H1 (cell line): Measurements from ENCODE around the gene ABL2. TPM values are rescaled to one million over a fixed set of nuclear protein-coding genes. Genes with fewer than 3 reads are reported as not detected.

Experiments
- CTCF ChIA-PET: fragments of 300-600 bp; sonication (Branson Sonifier 250); formaldehyde crosslinking; loops from one replicate; lab custom pipeline; 2021; ENCODE audit not compliant: partially characterized antibody; lab: Charles Lee
- POLR2A ChIA-PET: fragments of 300-600 bp; sonication (Branson Sonifier 250); formaldehyde crosslinking; loops from one replicate; lab custom pipeline; 2021; ENCODE audit warnings: inconsistent platforms; ENCODE audit not compliant: partially characterized antibody; lab: Charles Lee
- DNase-seq, 2 experiments: peaks; one replicate each; pipeline versions ENCODE4 v3.0.0 to v3.0.0-alpha.2; 2010 to 2022; ENCODE audit warnings: low spot score in 2 of 2, low read depth in 1 of 2, mixed read lengths in 1 of 2
- FAIRE-seq: peaks from 2 replicates; lab custom pipeline; 2011; peaks lifted over from hg19 to GRCh38; lab: Jason Lieb, UNC
- H2AFZ ChIP-seq: 2 replicates; pipeline ENCODE4 v1.8.1; 2012; ENCODE audit warnings: low read length, inconsistent platforms
- H2AK5ac ChIP-seq: 2 replicates; pipeline ENCODE4 v1.6.1; 2013; ENCODE audit warnings: low read depth, low read length
- H2BK120ac ChIP-seq: replicated peaks from 2 replicates; pipeline ENCODE3; 2013; ENCODE audit warnings: low read depth, low read length, inconsistent platforms
- H2BK12ac ChIP-seq: 2 replicates; pipeline ENCODE4 v1.6.1; 2013; ENCODE audit warnings: low read depth, low read length
- H2BK15ac ChIP-seq: 2 replicates; pipeline ENCODE4 v1.6.1; 2013; ENCODE audit warnings: low read length
- H2BK20ac ChIP-seq: 2 replicates; pipeline ENCODE4 v1.6.1; 2013; ENCODE audit warnings: low read length
- H2BK5ac ChIP-seq: 2 replicates; pipeline ENCODE4 v1.6.1; 2013; ENCODE audit warnings: low read depth, low read length
- H3K14ac ChIP-seq: 2 replicates; pipeline ENCODE4 v1.6.1; 2013; ENCODE audit warnings: inconsistent platforms; ENCODE audit not compliant: insufficient read length
- H3K18ac ChIP-seq: 2 replicates; pipeline ENCODE4 v1.6.1; 2013; ENCODE audit warnings: low read length; ENCODE audit errors: extremely low read depth
- H3K23ac ChIP-seq: 2 replicates; pipeline ENCODE4 v1.6.1; 2013; ENCODE audit warnings: inconsistent platforms; ENCODE audit not compliant: insufficient read length
- H3K23me2 ChIP-seq: 2 replicates; pipeline ENCODE4 v1.6.1; 2013; ENCODE audit warnings: low read depth, low read length
- H3K27ac ChIP-seq: 2 replicates; pipeline ENCODE4 v1.6.1; 2011; ENCODE audit warnings: low read depth, low read length, inconsistent platforms
- H3K27me3 ChIP-seq, 4 experiments: replicated peaks in 1 of 4; 1 replicate in 1 of 4; 2 replicates in 3 of 4; pipeline versions ENCODE4 v1.6.1 to v1.8.1; 2011 to 2013; ENCODE audit warnings: low read length in 3 of 4, mild to moderate bottlenecking in 3 of 4, inconsistent platforms in 2 of 4, mixed read lengths in 2 of 4, moderate library complexity in 1 of 4; ENCODE audit not compliant: control insufficient read depth in 3 of 4, insufficient read depth in 3 of 4; ENCODE audit errors: extremely low read depth in 1 of 4
- H3K36me3 ChIP-seq, 4 experiments: 2 replicates each; pipeline versions ENCODE4 v1.6.1 to v1.8.1; 2011 to 2013; ENCODE audit warnings: mild to moderate bottlenecking in 4 of 4, low read length in 3 of 4, moderate library complexity in 2 of 4, control low read depth in 1 of 4, inconsistent platforms in 1 of 4; ENCODE audit not compliant: insufficient read depth in 4 of 4, control insufficient read depth in 2 of 4
- H3K4ac ChIP-seq: replicated peaks from 2 replicates; pipeline ENCODE3; 2013; ENCODE audit warnings: low read length, low read depth, mixed read lengths, inconsistent platforms; ENCODE audit not compliant: insufficient read length
- H3K4me1 ChIP-seq, 4 experiments: replicated peaks in 1 of 4; 1 replicate in 1 of 4; 2 replicates in 3 of 4; pipeline versions ENCODE4 v1.6.1 to v1.8.1; 2011 to 2013; ENCODE audit warnings: low read length in 3 of 4, inconsistent platforms in 2 of 4, mixed read lengths in 1 of 4; ENCODE audit not compliant: insufficient read depth in 4 of 4, control insufficient read depth in 3 of 4
- H3K4me2 ChIP-seq, 2 experiments: 2 replicates each; pipeline versions ENCODE4 v1.6.1 to v1.8.1; 2011 to 2013; ENCODE audit warnings: low read depth in 2 of 2, low read length in 2 of 2, control low read depth in 1 of 2, inconsistent platforms in 1 of 2, mild to moderate bottlenecking in 1 of 2; ENCODE audit not compliant: insufficient read depth in 1 of 2
- H3K4me3 ChIP-seq, 4 experiments: fragments of 200-600, 300-600 bp in 1 of 4; sonication (generic), shearing (Covaris generic), sonication (Bioruptor Twin) in 1 of 4; 2 replicates each; pipeline versions ENCODE4 v1.5.1 to v1.8.1; 2011 to 2016; ENCODE audit warnings: low read length in 4 of 4, low read depth in 3 of 4, control low read depth in 2 of 4, inconsistent platforms in 2 of 4, mild to moderate bottlenecking in 2 of 4, mixed read lengths in 1 of 4, moderate library complexity in 1 of 4; ENCODE audit not compliant: insufficient read depth in 2 of 4; ENCODE audit errors: extremely low read depth in 1 of 4
- H3K56ac ChIP-seq: replicated peaks from 2 replicates; pipeline ENCODE3; 2013; ENCODE audit warnings: low read depth, mild to moderate bottlenecking, mixed read lengths, low read length, inconsistent platforms; ENCODE audit not compliant: insufficient read length
- H3K79me1 ChIP-seq: 2 replicates; pipeline ENCODE4 v1.6.1; 2013; ENCODE audit warnings: low read depth, low read length, control low read depth
- H3K79me2 ChIP-seq, 2 experiments: 2 replicates each; pipeline versions ENCODE4 v1.6.1 to v1.8.1; 2012 to 2013; ENCODE audit warnings: low read length in 2 of 2, mild to moderate bottlenecking in 2 of 2, inconsistent platforms in 1 of 2; ENCODE audit not compliant: insufficient read depth in 2 of 2, control insufficient read depth in 1 of 2
- H3K9ac ChIP-seq, 4 experiments: replicated peaks in 1 of 4; 1 replicate in 1 of 4; 2 replicates in 3 of 4; pipeline versions ENCODE4 v1.6.1 to v1.8.1; 2011 to 2013; ENCODE audit warnings: low read depth in 3 of 4, low read length in 3 of 4, control low read depth in 2 of 4, mild to moderate bottlenecking in 2 of 4, moderate library complexity in 2 of 4, inconsistent platforms in 1 of 4; ENCODE audit errors: extremely low read depth in 1 of 4
- H3K9me3 ChIP-seq, 2 experiments: 2 replicates each; pipeline versions ENCODE4 v1.6.1 to v1.8.1; 2012 to 2013; ENCODE audit warnings: mild to moderate bottlenecking in 2 of 2, moderate library complexity in 2 of 2, control low read depth in 1 of 2, inconsistent platforms in 1 of 2, low read depth in 1 of 2, low read length in 1 of 2, mixed read lengths in 1 of 2; ENCODE audit not compliant: insufficient read depth in 2 of 2
- H4K20me1 ChIP-seq, 2 experiments: replicated peaks in 1 of 2; 2 replicates each; pipeline versions ENCODE3 to v1.8.1; 2011 to 2013; ENCODE audit warnings: inconsistent platforms in 2 of 2, low read length in 2 of 2, mild to moderate bottlenecking in 1 of 2; ENCODE audit not compliant: insufficient read depth in 2 of 2, control insufficient read depth in 1 of 2
- H4K5ac ChIP-seq: 2 replicates; pipeline ENCODE4 v1.6.1; 2013; ENCODE audit warnings: low read length, low read depth, mixed read lengths, inconsistent platforms; ENCODE audit not compliant: insufficient read length
- H4K8ac ChIP-seq: 2 replicates; pipeline ENCODE4 v1.8.0; 2013; ENCODE audit warnings: mild to moderate bottlenecking, moderate library complexity, low read length, inconsistent platforms; ENCODE audit not compliant: insufficient read depth; ENCODE audit errors: extremely low read depth
- H4K91ac ChIP-seq: replicated peaks from 2 replicates; pipeline ENCODE3; 2013; ENCODE audit warnings: low read length, mixed read lengths, inconsistent platforms; ENCODE audit not compliant: insufficient read length
- CTBP2 ChIP-seq: IDR thresholded peaks from 2 replicates; pipeline ENCODE4 v1.7.0; 2011; ENCODE audit warnings: borderline replicate concordance, mild to moderate bottlenecking, moderate library complexity, mixed read lengths, low read length; ENCODE audit not compliant: insufficient read depth, insufficient read length
- EP300 ChIP-seq, 2 experiments: IDR thresholded peaks; 1 replicate in 1 of 2; 2 replicates in 1 of 2; pipeline ENCODE4 v1.6.1; 2011 to 2012; ENCODE audit warnings: low read depth in 2 of 2, low read length in 2 of 2, mild to moderate bottlenecking in 2 of 2, borderline replicate concordance in 1 of 2, inconsistent platforms in 1 of 2, moderate library complexity in 1 of 2
- GABPA ChIP-seq: IDR thresholded peaks from 2 replicates; pipeline ENCODE4 v1.6.1; 2011; ENCODE audit warnings: mild to moderate bottlenecking, low read length, moderate library complexity, borderline replicate concordance; ENCODE audit not compliant: insufficient read depth
- HDAC2 ChIP-seq, 2 experiments: fragments of 300-600 bp in 1 of 2; sonication (generic) in 1 of 2; IDR thresholded peaks; 2 replicates each; pipeline ENCODE4 v1.6.1; 2011 to 2012; ENCODE audit warnings: low read depth in 2 of 2, low read length in 2 of 2, mild to moderate bottlenecking in 2 of 2, moderate library complexity in 2 of 2, borderline replicate concordance in 1 of 2, inconsistent platforms in 1 of 2
- NRF1 ChIP-seq: IDR thresholded peaks from 2 replicates; pipeline ENCODE4 v1.6.1; 2011; ENCODE audit warnings: mild to moderate bottlenecking, low read depth, low read length, improper control_type of control experiment
- POLR2AphosphoS5 ChIP-seq: IDR thresholded peaks from 2 replicates; pipeline ENCODE4 v1.6.1; 2011; ENCODE audit warnings: low read depth, low read length
- RNF2 ChIP-seq: fragments of 200-900, 300-1000 bp; sonication (generic); IDR thresholded peaks from 2 replicates; pipeline ENCODE4 v1.7.1; 2016; ENCODE audit warnings: borderline replicate concordance, low read depth, mild to moderate bottlenecking, antibody characterized with exemption, low read length; ENCODE audit not compliant: poor library complexity, severe bottlenecking; ENCODE audit errors: missing control alignments
- SAP30 ChIP-seq: fragments of 300-600 bp; sonication (generic); IDR thresholded peaks from 2 replicates; pipeline ENCODE4 v1.7.1; 2012; ENCODE audit warnings: low read length, moderate library complexity, mild to moderate bottlenecking, inconsistent platforms; ENCODE audit not compliant: insufficient read depth, insufficient replicate concordance
- SIX5 ChIP-seq: IDR thresholded peaks from 2 replicates; pipeline ENCODE4 v1.6.1; 2011; ENCODE audit warnings: mild to moderate bottlenecking, low read depth, low read length
- SP2 ChIP-seq: IDR thresholded peaks from 2 replicates; pipeline ENCODE4 v1.6.1; 2012; ENCODE audit warnings: mild to moderate bottlenecking, low read length, inconsistent platforms
- SUZ12 ChIP-seq: fragments of 200-600 bp; sonication (generic); IDR thresholded peaks from 2 replicates; pipeline ENCODE4 v1.6.1; 2012; ENCODE audit warnings: mild to moderate bottlenecking, inconsistent platforms, low read length, moderate library complexity, mixed read lengths
- WGBS, 2 experiments: shearing (Covaris generic) in 1 of 2; methylation state at CpG; one replicate each; pipeline versions ENCODE4 v1.1.6 to v1.1.7; 2013 to 2015; ENCODE audit warnings: low lambda C conversion rate in 2 of 2, mixed read lengths in 2 of 2, inconsistent platforms in 1 of 2, low coverage in 1 of 2, missing lambda C conversion rate in 1 of 2; ENCODE audit not compliant: insufficient replicate concordance in 2 of 2, insufficient coverage in 1 of 2, insufficient read length in 1 of 2; ENCODE audit errors: extremely low coverage in 1 of 2, missing lambda C conversion rate in 1 of 2; 5-methylcytosine and 5-hydroxymethylcytosine counted together
- polyA plus RNA-seq, 7 experiments: library from polyadenylated mRNA; depleted of rRNA in 3 of 7; stranded (reverse) in 5 of 7; unstranded in 2 of 7; fragments of >200 nt in 5 of 7; fragments of 200-250 nt in 2 of 7; gene quantifications; 1 replicate in 5 of 7; 2 replicates in 1 of 7; 4 replicates in 1 of 7; pipeline versions ENCODE4 v1.2.1 to v1.2.3, GENCODE V29; 2011 to 2013; ENCODE audit warnings: missing spikeins in 2 of 7, mixed read lengths in 2 of 7
- total RNA-seq: library from RNA; stranded (reverse); fragmentation: NEBNext Ultra II Directional; extraction: Animal tissue kit (Norgen Biotek cat#: 25700); gene quantifications from 2 replicates; pipeline ENCODE4 v1.2.1, GENCODE V29; 2021

The ABL2 gene
- total and polyA plus RNA-seq, 2 of the 8 experiments (the other 6 are each of a cell fraction or from before 2014, with no cell fraction given): 4.5 to 19.1 TPM

DNA sequence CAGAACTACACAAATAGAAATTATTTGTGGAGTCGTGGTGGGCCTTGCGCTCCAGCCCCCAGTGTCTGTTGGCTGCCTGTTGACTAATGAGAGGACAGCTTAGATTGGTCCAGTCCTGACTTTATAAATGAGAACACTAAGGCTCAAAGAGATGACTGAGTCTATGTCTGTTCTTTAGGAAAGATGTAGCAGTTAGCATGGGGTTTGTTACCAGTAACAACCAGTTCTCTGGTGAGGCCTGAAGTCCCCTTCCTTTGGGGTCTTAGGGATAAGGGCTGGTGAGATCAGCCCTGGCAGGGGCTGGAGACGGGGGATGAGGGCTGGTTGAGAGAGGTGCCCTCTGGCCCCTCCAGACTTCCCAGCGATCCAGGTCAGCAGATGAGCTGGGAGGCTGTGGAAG lies 138.6 kb downstream of the ABL2 start:
- Histone ChIP-seq H3K23ac (no peak overlapping the region), H3K9me3 (no peaks in the 10 kb centered on the region), H2BK120ac (no peak overlapping the region), H3K27me3 (no peaks in the 10 kb centered on the region), H3K14ac (no peak overlapping the region), H4K20me1 (peaks cover 5 to 7% of the 10 kb centered on the region in 2 experiments), H3K9ac (no peak overlapping the region), H2AK5ac (no peak overlapping the region), H2BK20ac (no peak overlapping the region), H3K4me2 (no peak overlapping the region), H3K56ac (no peak overlapping the region), H3K18ac (no peak overlapping the region), H2BK12ac (no peak overlapping the region), H4K8ac (peak overlapping the region; percentile 9; the same call in 1 of the 2 replicates), H3K79me1 (peaks cover 8% of the 10 kb centered on the region; the same call in 1 of the 2 replicates), H3K79me2 (peaks cover 0 to 17% of the 10 kb centered on the region in 2 experiments; a peak in 1 of 4 replicates), H3K4me3 (no peak overlapping the region), H2BK15ac (no peak overlapping the region), H3K27ac (no peak overlapping the region), H2BK5ac (no peak overlapping the region; the same call in 1 of the 2 replicates), H3K4ac (no peak overlapping the region), H3K4me1 (peaks cover 0 to 19% (median 12%) of the 10 kb centered on the region in 4 experiments; a peak in 6 of 7 replicates), H3K23me2 (no peaks in the 10 kb centered on the region; the same call in 1 of the 2 replicates), H3K36me3 (peaks cover 9 to 36% (median 27%) of the 10 kb centered on the region in 4 experiments), H4K5ac (no peak overlapping the region), H4K91ac (no peak overlapping the region), H2AFZ (no peak overlapping the region)
- POLR2A ChIA-PET: interaction anchor here (1.4 to 2.2 kb wide), 2 partner anchors 9 to 10 kb away, joined by 4 to 6 read pairs; partner anchors contain the start of gene TOR3A
- CTCF ChIA-PET: interaction anchor here (0.9 to 5.7 kb wide), 7 partner anchors 9 to 280 kb away, joined by 3 to 41 read pairs (median 4); no protein-coding TSS in a partner anchor
- no peak for DNase-seq
- no peak for FAIRE-seq
- 87% methylated on average over 4 of the region's 4 CpGs; no CpG with 5 or more reads in 1 of the 2 experiments for WGBS, 2 experiments
- no peak for TF ChIP-seq EP300 (IDR thresholded peaks at IDR 0.05; ENCODE audit: borderline replicate concordance in 1 of 2, low read depth in 2 of 2, low read length in 2 of 2)
- TF ChIP-seq SP2: no peak
- TF ChIP-seq RNF2: no peak
- no peak for TF ChIP-seq CTBP2
- no peak for TF ChIP-seq NRF1
- no peak for TF ChIP-seq HDAC2 (IDR thresholded peaks at IDR 0.05; ENCODE audit: borderline replicate concordance in 1 of 2, low read depth in 2 of 2, low read length in 2 of 2)
- TF ChIP-seq SAP30: no peak
- TF ChIP-seq GABPA: no peak
- no peak for TF ChIP-seq SIX5
- no peak for TF ChIP-seq POLR2AphosphoS5
- no peak for TF ChIP-seq SUZ12
